HG02623 (cell line): ENCODE data around the gene ATP5MG.

ENCODE experiments used
- ATAC-seq: cut with Tn5 transposase; IDR thresholded peaks from one replicate; pipeline ENCODE4 v1.9.1; 2021; ENCODE audit warnings: moderate library complexity; ENCODE audit not compliant: unreplicated experiment

Gene ATP5MG

GRCh38 chr11:118441770-118442275 lies 40.4 kb downstream of the ATP5MG start:
- ATAC-seq: no peak

GRCh38 chr11:118442301-118442700 lies 40.9 kb downstream of the ATP5MG start:
- no peak for ATAC-seq

GRCh38 chr11:118442908-118443589 lies 41.6 kb downstream of the ATP5MG start:
- ATAC-seq: no peak

- no peak for ATAC-seq
Observed at GRCh38 chr11:118443590-118444218, 42.3 kb downstream of the ATP5MG start.

GRCh38 chr11:118447423-118447822 lies 46.0 kb downstream of the ATP5MG start:
- no peak for ATAC-seq

GRCh38 chr11:118448294-118448693 lies 46.9 kb downstream of the ATP5MG start:
- peak; percentile 71 for ATAC-seq

- ATAC-seq: no peak
Observed at GRCh38 chr11:118449316-118449918, 48.0 kb downstream of the ATP5MG start.

GRCh38 chr11:118450451-118450850 lies 49.0 kb downstream of the ATP5MG start:
- ATAC-seq: no peak
